PC-3 (cell line): ENCODE data around the gene PCDHA13.

ENCODE experiments used
- CTCF ChIP-seq: fragments of 300-600 bp; sonication (generic); conservative IDR thresholded peaks from 2 replicates; pipeline ENCODE4 v1.5.1; 2017; ENCODE audit warnings: antibody characterized with exemption, low read depth, mild to moderate bottlenecking, low read length
- EZH2 ChIP-seq: fragments of 300-600 bp; sonication (generic); IDR thresholded peaks from one replicate; pipeline ENCODE4 v1.6.1; 2017; ENCODE audit warnings: antibody characterized with exemption, mild to moderate bottlenecking, low read length; ENCODE audit not compliant: unreplicated experiment
- EZH2phosphoT487 ChIP-seq: fragments of 300-600 bp; sonication (generic); IDR thresholded peaks from 2 replicates; pipeline ENCODE4 v1.6.1; 2018; ENCODE audit warnings: mild to moderate bottlenecking, antibody characterized with exemption, low read length, borderline replicate concordance

GRCh38 chr5:140870221-140871201 is 11.4 kb upstream of the PCDHA13 start:
- TF ChIP-seq CTCF, result no peak
- TF ChIP-seq EZH2phosphoT487, result no peak
- no peak for TF ChIP-seq EZH2
